GM12891 (cell line): Measurements from ENCODE around the gene NCS1.

Experiments
- PAX5 ChIP-seq: IDR thresholded peaks from 2 replicates; pipeline ENCODE4 v1.6.1; 2011; ENCODE audit warnings: low read length, moderate library complexity, mild to moderate bottlenecking; ENCODE audit not compliant: insufficient read depth, severe bottlenecking
- POLR2A ChIP-seq: IDR thresholded peaks from 2 replicates; pipeline ENCODE4 v1.6.1; 2011; ENCODE audit warnings: low read depth, low read length, control low read depth
- POLR2AphosphoS5 ChIP-seq: IDR thresholded peaks from 2 replicates; pipeline ENCODE4 v1.6.1; 2011; ENCODE audit warnings: low read depth, low read length, control low read depth
- POU2F2 ChIP-seq: IDR thresholded peaks from 2 replicates; pipeline ENCODE4 v1.6.1; 2011; ENCODE audit warnings: low read depth, mild to moderate bottlenecking, control low read depth, low read length, moderate library complexity
- SPI1 ChIP-seq: IDR thresholded peaks from 2 replicates; pipeline ENCODE4 v1.6.1; 2011; ENCODE audit warnings: low read depth, low read length, control low read depth
- TAF1 ChIP-seq: IDR thresholded peaks from 2 replicates; pipeline ENCODE4 v1.6.1; 2011; ENCODE audit warnings: low read depth, low read length, control low read depth

DNA sequence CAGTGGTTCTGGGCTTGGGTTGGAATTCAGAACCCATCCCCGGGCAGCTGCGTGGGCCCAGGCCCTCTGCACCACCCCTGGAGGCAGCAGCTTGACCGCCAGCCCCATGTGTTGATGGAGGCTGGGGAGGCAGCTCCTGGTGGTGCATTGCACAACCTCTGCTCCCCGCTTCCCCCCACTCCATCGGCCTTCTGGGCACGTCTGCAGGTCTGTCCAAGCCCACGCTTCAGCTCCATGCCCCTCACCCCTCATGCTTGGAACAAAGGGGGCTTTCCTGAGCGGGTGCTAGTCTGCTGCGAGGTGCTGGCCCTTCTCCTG, 1.4 kb downstream of the NCS1 start:
- TF ChIP-seq POLR2A: no peak
- no peak for TF ChIP-seq POLR2AphosphoS5
- TF ChIP-seq PAX5: no peak
- TF ChIP-seq SPI1: no peak
- TF ChIP-seq TAF1: no peak
- TF ChIP-seq POU2F2: no peak
